ENCODE measurements around the gene IQSEC1.

Gene IQSEC1

DNA sequence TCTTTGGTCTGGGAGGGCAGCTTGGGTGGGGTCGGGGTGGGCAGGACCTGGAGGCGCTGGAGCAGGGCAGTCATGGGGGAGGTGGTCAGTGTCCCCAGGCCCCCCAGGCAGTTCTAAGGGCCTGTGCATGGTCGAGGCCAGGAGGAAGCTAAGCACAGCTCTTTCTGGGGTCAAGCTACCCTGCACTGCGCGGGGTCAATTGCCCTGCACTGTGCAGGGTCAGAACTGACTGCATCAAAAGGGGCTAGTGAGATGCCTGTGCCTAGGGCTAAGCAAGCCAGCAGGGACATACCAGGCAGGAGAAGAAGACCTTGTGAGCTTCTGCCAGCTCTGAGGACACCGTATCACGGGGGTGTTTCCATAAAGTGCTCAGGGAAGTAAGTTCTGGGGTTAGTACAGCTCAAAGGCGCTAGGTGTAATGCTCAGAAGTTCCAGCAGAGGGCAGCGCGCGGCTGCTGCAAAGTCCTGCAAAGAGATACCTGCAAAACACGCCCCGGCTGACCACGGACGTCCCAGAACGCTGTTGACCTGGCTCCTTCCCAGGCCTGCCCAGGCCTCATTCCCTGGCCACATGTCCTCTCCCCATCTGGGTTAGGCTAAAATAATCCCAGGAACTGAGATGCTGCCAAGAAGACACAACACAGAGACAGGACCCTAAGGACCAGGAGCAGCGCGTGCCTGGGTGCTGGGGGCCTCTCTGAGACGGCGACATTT, 18.8 kb upstream of the IQSEC1 start:
- no peak overlapping the region for H3K4me3 ChIP-seq (ENCODE audit: low read depth in 1 of 2, low read length in 2 of 2)
- H3K9me3 ChIP-seq (ENCODE audit: control insufficient read depth in 1 of 2, low read length in 2 of 2), result no peaks in the 10 kb centered on the region
- H3K36me3 ChIP-seq (ENCODE audit: control insufficient read depth in 1 of 2, insufficient read depth in 2 of 2, low read length in 2 of 2), result no peaks in the 10 kb centered on the region
- no peak overlapping the region for H3K27ac ChIP-seq (ENCODE audit: low read length)
- H3K27me3 ChIP-seq (ENCODE audit: low read depth, low read length), result no peaks in the 10 kb centered on the region
- H3K4me1 ChIP-seq (ENCODE audit: control insufficient read depth in 1 of 2, insufficient read depth in 2 of 2, low read length in 2 of 2), result no peaks in the 10 kb centered on the region

DNA sequence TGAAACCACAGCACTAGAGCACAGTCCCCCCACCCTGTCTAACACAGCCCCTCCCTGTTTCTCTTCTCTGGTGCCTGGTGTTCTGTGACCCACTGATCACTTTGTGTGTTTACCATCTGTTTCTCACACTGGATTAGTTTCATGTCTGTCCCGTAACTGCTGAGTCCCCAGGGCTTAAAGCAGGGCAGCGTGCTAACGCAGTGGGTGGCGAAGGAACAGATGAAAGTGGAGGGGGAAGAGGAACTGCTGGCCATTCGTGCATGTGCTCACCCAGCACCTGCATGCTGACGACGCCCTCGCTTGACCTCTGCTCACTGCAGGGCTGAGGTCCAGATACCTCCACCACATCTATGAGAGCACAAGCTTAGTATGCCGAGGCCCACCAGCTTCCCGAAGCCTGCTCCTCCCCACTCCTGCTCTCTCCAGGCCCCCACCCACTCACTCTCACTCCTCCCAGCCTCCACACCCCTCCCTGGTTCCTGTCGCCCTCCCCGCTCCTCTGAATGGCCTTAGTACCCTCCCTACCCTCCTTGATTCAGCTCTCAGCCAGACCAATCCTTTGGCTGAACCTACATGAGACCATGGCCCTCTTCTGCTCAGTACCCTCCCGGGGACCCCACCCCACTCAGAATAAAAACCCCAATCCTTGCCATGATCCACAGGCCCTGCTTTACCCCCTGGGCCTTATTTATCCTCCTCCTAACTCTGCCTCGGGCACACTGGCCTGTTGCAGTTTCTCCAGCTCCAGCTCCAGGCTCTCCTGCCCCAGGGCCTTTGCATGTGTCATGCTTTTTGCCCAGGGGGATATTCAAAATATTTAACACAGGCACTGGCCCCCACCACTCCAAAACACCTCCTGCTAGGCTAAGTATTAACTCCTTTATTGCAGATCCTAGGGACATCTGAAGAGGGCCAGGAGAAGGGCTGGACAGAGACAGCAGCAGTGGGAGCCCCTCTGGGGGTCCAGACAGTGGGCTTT, 15.1 kb upstream of the IQSEC1 start:
- no peaks in the 10 kb centered on the region for H3K9me3 ChIP-seq (ENCODE audit: control insufficient read depth in 1 of 2, low read length in 2 of 2)
- H3K27me3 ChIP-seq (ENCODE audit: low read depth, low read length), result no peaks in the 10 kb centered on the region
- H3K36me3 ChIP-seq (ENCODE audit: control insufficient read depth in 1 of 2, insufficient read depth in 2 of 2, low read length in 2 of 2), result no peaks in the 10 kb centered on the region
- H3K27ac ChIP-seq (ENCODE audit: low read length), result no peak overlapping the region
- H3K4me3 ChIP-seq (ENCODE audit: low read depth in 1 of 2, low read length in 2 of 2), result no peak overlapping the region
- no peaks in the 10 kb centered on the region for H3K4me1 ChIP-seq (ENCODE audit: control insufficient read depth in 1 of 2, insufficient read depth in 2 of 2, low read length in 2 of 2)

DNA sequence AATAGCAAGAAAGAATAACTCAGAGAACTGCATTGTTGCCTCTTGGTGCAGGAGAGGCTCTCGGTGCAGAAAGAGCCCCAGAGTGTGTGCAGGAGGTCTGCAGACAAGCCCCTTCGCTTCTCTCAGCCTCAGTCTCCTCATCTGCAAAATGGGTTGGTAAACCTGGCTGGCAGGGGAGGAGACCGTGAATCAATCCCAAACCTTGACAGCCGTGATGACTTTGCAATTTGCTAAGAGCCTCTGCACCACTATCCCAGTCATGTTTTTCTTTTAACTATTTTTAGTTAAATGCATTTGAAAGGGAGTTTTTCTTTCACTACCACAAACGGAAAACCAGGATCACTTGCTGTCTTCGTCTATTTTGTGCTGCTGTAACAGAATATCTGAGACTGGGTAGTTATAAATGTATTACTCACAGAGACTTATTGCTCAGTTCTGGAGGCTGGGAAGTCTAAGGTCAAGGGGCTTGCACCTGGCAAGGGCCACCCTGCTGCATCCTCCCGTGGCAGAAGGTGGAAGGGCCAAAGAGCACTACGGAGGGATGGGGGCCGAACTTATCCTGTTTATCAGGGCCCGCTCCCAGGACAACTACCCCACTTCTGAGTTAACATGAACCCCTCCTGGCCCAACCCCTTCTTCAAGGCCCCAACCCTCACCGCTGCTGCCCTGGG, 14.2 kb upstream of the IQSEC1 start:
- Histone ChIP-seq H3K4me1 (ENCODE audit: control insufficient read depth in 1 of 2, insufficient read depth in 2 of 2, low read length in 2 of 2) (no peaks in the 10 kb centered on the region), H3K27me3 (ENCODE audit: low read depth, low read length) (no peaks in the 10 kb centered on the region), H3K27ac (ENCODE audit: low read length) (no peak overlapping the region), H3K4me3 (ENCODE audit: low read depth in 1 of 2, low read length in 2 of 2) (no peak overlapping the region), H3K9me3 (ENCODE audit: control insufficient read depth in 1 of 2, low read length in 2 of 2) (no peaks in the 10 kb centered on the region), H3K36me3 (ENCODE audit: control insufficient read depth in 1 of 2, insufficient read depth in 2 of 2, low read length in 2 of 2) (no peaks in the 10 kb centered on the region)

DNA sequence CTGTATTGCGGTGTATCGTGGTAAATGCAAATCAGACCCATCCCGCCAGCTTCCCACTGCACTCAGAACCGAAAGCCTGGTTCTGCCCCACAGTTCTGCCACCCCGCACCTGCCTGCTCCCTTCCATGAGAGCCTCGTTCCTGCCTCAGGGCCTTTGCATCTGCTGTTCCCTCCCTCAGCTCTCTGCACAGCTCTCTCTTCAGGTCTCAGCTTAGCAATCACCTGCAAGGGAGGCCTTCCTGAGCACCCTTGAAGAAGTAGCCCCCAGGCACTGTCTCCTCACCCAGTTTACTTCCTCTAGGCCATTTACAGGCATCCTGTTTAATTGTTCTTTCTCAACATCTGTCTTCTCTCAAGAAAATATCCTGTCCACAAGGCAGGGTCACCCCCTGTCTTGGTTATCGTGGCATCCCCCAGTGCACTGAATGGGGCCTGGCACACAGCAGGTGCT, 13.3 kb upstream of the IQSEC1 start:
- no peak overlapping the region for H3K4me3 ChIP-seq (ENCODE audit: low read depth in 1 of 2, low read length in 2 of 2)
- H3K9me3 ChIP-seq (ENCODE audit: control insufficient read depth in 1 of 2, low read length in 2 of 2), result no peaks in the 10 kb centered on the region
- no peaks in the 10 kb centered on the region for H3K4me1 ChIP-seq (ENCODE audit: control insufficient read depth in 1 of 2, insufficient read depth in 2 of 2, low read length in 2 of 2)
- no peak overlapping the region for H3K27ac ChIP-seq (ENCODE audit: low read length)
- no peaks in the 10 kb centered on the region for H3K36me3 ChIP-seq (ENCODE audit: control insufficient read depth in 1 of 2, insufficient read depth in 2 of 2, low read length in 2 of 2)
- H3K27me3 ChIP-seq (ENCODE audit: low read depth, low read length), result no peaks in the 10 kb centered on the region

DNA sequence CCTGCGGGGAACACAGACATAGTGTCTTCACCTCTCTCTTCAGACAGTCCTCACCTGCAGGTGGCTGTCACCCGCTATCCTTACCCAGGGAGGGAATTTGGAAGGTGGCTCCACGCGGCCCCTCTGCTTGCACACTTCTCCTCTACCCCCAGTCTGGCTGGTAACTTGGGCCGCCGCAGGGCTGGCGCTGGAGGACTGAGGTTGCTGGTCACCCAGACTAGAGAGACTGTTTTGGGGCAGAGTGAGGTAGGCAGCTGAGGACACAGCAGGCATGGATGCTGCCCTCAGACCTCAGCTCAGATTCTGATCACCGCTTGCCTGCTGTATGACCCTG, 12.6 kb upstream of the IQSEC1 start:
- H3K27ac ChIP-seq (ENCODE audit: low read length), result no peak overlapping the region
- H3K4me1 ChIP-seq (ENCODE audit: control insufficient read depth in 1 of 2, insufficient read depth in 2 of 2, low read length in 2 of 2), result no peaks in the 10 kb centered on the region
- no peaks in the 10 kb centered on the region for H3K36me3 ChIP-seq (ENCODE audit: control insufficient read depth in 1 of 2, insufficient read depth in 2 of 2, low read length in 2 of 2)
- no peaks in the 10 kb centered on the region for H3K27me3 ChIP-seq (ENCODE audit: low read depth, low read length)
- H3K4me3 ChIP-seq (ENCODE audit: low read depth in 1 of 2, low read length in 2 of 2), result no peak overlapping the region
- no peaks in the 10 kb centered on the region for H3K9me3 ChIP-seq (ENCODE audit: control insufficient read depth in 1 of 2, low read length in 2 of 2)

DNA sequence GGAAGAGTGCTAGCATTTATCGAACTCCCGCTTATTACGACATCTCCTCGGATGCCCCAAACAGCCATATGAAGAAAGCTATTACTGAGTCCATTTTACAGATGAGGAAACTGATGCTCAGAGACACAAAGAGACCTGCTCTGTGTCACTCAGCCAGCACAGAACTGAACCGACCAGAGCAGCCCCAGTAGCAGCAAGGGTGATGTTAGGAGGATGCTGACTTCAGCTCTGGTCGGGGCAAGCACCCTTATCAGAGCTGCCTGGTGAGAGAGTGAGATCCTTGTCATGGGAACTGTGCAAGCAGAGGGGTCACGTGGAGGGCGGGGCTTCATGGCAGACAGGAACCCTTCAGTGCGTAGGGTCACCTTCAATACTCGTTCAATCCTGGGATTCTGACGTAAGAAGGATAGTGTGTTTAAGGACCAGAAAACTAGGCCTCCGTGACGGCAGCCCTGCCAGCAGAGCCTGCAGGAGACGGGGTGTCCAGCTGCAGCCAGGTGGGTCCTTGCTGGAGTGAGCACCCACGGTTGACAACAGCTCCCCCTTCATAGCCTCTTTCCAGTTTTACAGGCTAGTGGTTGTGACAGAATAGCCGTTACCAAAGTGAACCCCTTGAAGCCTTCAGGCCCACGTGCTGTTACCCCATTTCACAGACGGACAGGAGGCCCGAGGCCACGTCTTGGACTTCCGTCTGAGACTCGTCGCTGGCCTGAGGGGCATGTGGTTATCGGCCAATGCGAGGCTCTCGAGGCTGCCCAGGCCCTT, 12.0 kb upstream of the IQSEC1 start:
- Histone ChIP-seq H3K4me3 (ENCODE audit: low read depth in 1 of 2, low read length in 2 of 2) (no peak overlapping the region), H3K27me3 (ENCODE audit: low read depth, low read length) (no peaks in the 10 kb centered on the region), H3K36me3 (ENCODE audit: control insufficient read depth in 1 of 2, insufficient read depth in 2 of 2, low read length in 2 of 2) (no peaks in the 10 kb centered on the region), H3K4me1 (ENCODE audit: control insufficient read depth in 1 of 2, insufficient read depth in 2 of 2, low read length in 2 of 2) (no peaks in the 10 kb centered on the region), H3K9me3 (ENCODE audit: control insufficient read depth in 1 of 2, low read length in 2 of 2) (no peaks in the 10 kb centered on the region), H3K27ac (ENCODE audit: low read length) (no peak overlapping the region)

DNA sequence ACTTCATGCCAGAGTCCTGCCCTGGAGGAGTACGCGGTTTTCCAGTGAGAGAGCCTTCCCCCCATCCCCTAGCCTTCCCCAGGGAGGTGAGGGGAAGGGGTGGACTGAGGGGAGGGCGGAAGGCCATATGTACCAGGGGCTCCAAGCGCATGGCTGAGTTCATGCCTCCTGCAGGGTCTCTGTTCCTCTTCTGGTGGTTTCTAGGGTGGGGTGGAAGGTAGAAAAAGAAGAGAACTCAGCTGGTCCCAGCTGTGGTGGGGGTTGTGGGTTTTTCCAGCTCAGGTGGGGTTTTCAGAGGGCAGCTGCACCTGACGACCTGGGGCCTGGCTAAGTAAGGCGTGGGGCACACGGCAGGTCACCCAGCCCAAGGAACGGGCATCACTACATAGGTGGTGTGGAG, 10.7 kb upstream of the IQSEC1 start:
- Histone ChIP-seq H3K4me3 (ENCODE audit: low read depth in 1 of 2, low read length in 2 of 2) (no peak overlapping the region), H3K27me3 (ENCODE audit: low read depth, low read length) (no peaks in the 10 kb centered on the region), H3K36me3 (ENCODE audit: control insufficient read depth in 1 of 2, insufficient read depth in 2 of 2, low read length in 2 of 2) (no peaks in the 10 kb centered on the region), H3K27ac (ENCODE audit: low read length) (no peak overlapping the region), H3K4me1 (ENCODE audit: control insufficient read depth in 1 of 2, insufficient read depth in 2 of 2, low read length in 2 of 2) (no peaks in the 10 kb centered on the region), H3K9me3 (ENCODE audit: control insufficient read depth in 1 of 2, low read length in 2 of 2) (no peaks in the 10 kb centered on the region)

DNA sequence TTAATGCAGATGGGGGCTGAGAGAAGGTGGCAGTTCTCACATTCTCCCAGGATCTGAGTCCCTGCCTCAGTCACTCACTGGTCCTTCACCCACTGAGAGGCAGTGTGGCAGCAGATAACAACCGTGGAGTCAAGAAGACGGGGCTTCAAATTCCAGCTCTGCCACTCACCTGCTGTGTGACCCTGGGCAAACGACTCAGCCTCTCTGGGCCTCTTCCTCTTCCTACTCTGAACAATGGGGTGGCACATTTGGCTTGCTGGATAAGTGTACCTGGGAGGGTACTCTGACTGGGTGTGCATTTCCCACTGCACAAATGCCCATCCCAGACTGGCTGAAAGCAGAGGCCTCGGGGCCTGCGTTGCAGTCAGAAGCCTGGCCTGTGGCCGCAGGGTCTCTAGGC, 10.0 kb upstream of the IQSEC1 start:
- Histone ChIP-seq H3K4me3 (ENCODE audit: low read depth in 1 of 2, low read length in 2 of 2) (no peak overlapping the region), H3K4me1 (ENCODE audit: control insufficient read depth in 1 of 2, insufficient read depth in 2 of 2, low read length in 2 of 2) (no peaks in the 10 kb centered on the region), H3K27me3 (ENCODE audit: low read depth, low read length) (no peaks in the 10 kb centered on the region), H3K27ac (ENCODE audit: low read length) (no peak overlapping the region), H3K9me3 (ENCODE audit: control insufficient read depth in 1 of 2, low read length in 2 of 2) (no peaks in the 10 kb centered on the region), H3K36me3 (ENCODE audit: control insufficient read depth in 1 of 2, insufficient read depth in 2 of 2, low read length in 2 of 2) (no peaks in the 10 kb centered on the region)

DNA sequence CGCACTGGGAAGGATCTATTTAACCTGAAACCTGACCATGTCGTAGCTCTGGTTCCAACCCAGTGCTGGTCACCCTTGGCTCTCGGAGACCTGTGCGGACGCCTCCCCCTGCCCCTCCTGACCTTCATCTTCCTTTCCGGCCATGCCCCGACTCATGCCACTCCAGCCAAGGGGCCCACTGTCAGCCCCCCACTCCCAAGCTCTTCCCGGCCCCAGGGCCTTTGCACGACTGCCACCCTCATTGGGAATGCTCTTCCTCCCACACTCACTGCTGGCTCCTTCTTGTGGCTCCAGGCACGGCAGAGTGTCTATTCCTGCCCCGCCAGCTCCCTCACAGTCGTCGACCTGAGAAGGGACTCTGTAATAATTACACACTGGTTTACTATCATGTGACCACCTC, 9.4 kb upstream of the IQSEC1 start:
- Histone ChIP-seq H3K36me3 (ENCODE audit: control insufficient read depth in 1 of 2, insufficient read depth in 2 of 2, low read length in 2 of 2) (no peaks in the 10 kb centered on the region), H3K27ac (ENCODE audit: low read length) (no peak overlapping the region)

DNA sequence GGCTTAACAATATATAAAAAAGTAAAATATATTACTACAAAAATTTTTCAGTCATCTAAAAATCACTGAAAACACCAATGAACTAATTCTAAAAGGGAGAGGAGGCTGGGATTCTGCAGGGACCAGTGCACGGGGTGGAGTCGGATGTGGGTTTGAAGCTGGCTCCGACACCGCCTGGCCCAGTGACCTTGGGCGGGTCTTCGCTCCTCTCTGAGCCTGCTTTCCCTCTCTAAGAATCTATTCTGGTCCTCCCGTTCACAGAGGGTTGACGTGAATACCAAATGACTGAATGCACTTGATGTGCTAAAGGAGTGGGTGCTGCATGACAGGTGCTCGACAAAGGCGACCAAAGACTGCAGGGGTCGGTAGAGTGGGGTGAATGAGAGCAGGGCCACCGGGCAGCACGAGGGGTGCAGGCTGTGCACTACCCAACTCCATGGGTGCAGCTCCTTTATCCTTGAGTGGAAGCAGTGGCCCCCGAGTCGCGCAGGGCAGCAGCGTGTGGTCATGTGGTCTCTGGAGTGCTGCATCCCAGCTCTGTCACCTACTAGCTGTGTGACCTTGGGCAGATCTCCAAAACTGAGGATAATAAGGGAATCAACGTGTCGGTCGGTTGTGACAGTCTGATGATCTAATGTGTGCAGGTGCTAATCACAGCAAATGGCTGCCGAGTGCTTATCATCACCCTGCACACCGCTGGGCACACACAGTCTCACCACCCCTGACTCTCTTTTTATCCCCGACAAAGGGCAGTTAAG, 8.6 kb upstream of the IQSEC1 start:
- Histone ChIP-seq H3K27ac (ENCODE audit: low read length) (no peak overlapping the region), H3K4me3 (ENCODE audit: low read depth in 1 of 2, low read length in 2 of 2) (no peak overlapping the region), H3K4me1 (ENCODE audit: control insufficient read depth in 1 of 2, insufficient read depth in 2 of 2, low read length in 2 of 2) (peaks cover 0 to 5% of the 10 kb centered on the region in 2 donors), H3K27me3 (ENCODE audit: low read depth, low read length) (no peaks in the 10 kb centered on the region), H3K36me3 (ENCODE audit: control insufficient read depth in 1 of 2, insufficient read depth in 2 of 2, low read length in 2 of 2) (no peaks in the 10 kb centered on the region), H3K9me3 (ENCODE audit: control insufficient read depth in 1 of 2, low read length in 2 of 2) (no peaks in the 10 kb centered on the region)

More for the DNA sequence above, 9.4 kb upstream of the IQSEC1 start:
- Histone ChIP-seq H3K9me3 (ENCODE audit: control insufficient read depth in 1 of 2, low read length in 2 of 2) (no peaks in the 10 kb centered on the region), H3K4me3 (ENCODE audit: low read depth in 1 of 2, low read length in 2 of 2) (no peak overlapping the region), H3K4me1 (ENCODE audit: control insufficient read depth in 1 of 2, insufficient read depth in 2 of 2, low read length in 2 of 2) (peaks cover 0 to 5% of the 10 kb centered on the region in 2 donors), H3K27me3 (ENCODE audit: low read depth, low read length) (no peaks in the 10 kb centered on the region)
